ENCODE results near the gene YIPF2.
A peak's percentile ranks its signal among the peaks of the same experiment; 100 is the strongest.

The YIPF2 gene

DNA sequence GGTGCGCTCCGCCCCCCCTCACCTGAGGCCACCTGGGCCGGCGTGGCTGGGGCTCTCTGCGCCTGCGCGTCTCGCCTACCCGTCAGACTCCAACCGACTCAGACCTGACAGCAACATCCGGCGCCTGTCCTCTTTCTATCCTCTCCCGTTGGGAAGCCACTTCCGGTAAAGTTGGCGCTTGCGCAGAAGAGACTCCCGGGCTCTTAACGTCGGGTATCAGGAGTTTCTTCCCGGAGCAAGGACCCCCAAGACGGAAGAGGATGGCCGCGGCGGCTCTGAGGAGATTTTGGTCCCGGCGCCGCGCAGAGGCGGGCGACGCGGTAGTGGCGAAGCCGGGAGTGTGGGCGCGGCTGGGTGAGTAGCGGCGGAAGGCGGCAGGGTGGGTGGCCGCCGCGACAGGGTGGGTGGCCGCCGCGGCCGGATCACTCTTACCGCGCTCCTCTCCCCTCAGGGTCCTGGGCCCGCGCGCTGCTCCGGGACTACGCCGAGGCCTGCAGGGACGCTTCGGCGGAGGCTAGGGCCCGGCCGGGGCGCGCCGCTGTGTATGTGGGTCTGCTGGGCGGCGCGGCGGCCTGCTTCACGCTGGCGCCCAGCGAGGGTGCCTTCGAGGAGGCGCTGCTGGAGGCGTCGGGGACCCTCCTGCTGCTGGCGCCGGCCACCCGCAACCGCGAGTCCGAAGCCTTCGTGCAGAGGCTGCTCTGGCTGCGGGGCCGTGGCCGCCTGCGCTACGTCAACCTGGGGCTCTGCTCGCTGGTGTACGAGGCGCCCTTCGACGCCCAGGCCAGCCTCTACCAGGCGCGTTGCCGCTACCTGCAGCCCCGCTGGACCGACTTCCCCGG is at the start of gene YIPF2, which contains the start of gene TIMM29:
YIPF2 (minus strand) TSS at position 77 of the 839 bp plus-strand sequence. CDS start 229 bp downstream, outside the sequence.
TIMM29 (plus strand) TSS at position 249 of the 839 bp plus-strand sequence; CDS start at position 261, 12 bp downstream.
- no peaks in the 10 kb centered on the region for H3K9me3 Mint-ChIP-seq
- H3K27ac Mint-ChIP-seq, result peak within 1 kb of the TSS; percentile 90
- DNase-seq, result peak; percentile 97
- no peaks in the 10 kb centered on the region for H3K27me3 Mint-ChIP-seq
- H3K36me3 Mint-ChIP-seq, result peaks cover 18% of the 10 kb centered on the region
- peak within 1 kb of the TSS; percentile 96 for H3K4me3 Mint-ChIP-seq
- CTCF ChIA-PET, result interaction anchor here (0.6 to 1.7 kb wide), 3 partner anchors 8 to 1052 kb away, joined by 3 to 5 read pairs (median 3); no protein-coding TSS in a partner anchor
- peaks cover 33% of the 10 kb centered on the region for H3K4me1 Mint-ChIP-seq

- Mint-ChIP-seq H3K27me3 (no peaks in the 10 kb centered on the region), H3K36me3 (peaks cover 1% of the 10 kb centered on the region), H3K4me1 (peaks cover 26% of the 10 kb centered on the region), H3K4me3 (no peak overlapping the region), H3K9me3 (no peaks in the 10 kb centered on the region), H3K27ac (no peak overlapping the region)
- no peak for DNase-seq
- CTCF ChIA-PET, result no interaction called here
Observed at GRCh38 chr19:10977742-10978092, 49.3 kb upstream of the YIPF2 start.

GRCh38 chr19:10976131-10976892 is 47.9 kb upstream of the YIPF2 start:
- peaks cover 26% of the 10 kb centered on the region for H3K4me1 Mint-ChIP-seq
- no peak for DNase-seq
- H3K4me3 Mint-ChIP-seq, result no peak overlapping the region
- no peaks in the 10 kb centered on the region for H3K27me3 Mint-ChIP-seq
- no peak overlapping the region for H3K27ac Mint-ChIP-seq
- H3K36me3 Mint-ChIP-seq, result peaks cover 1% of the 10 kb centered on the region
- CTCF ChIA-PET, result no interaction called here
- H3K9me3 Mint-ChIP-seq, result no peaks in the 10 kb centered on the region

DNA sequence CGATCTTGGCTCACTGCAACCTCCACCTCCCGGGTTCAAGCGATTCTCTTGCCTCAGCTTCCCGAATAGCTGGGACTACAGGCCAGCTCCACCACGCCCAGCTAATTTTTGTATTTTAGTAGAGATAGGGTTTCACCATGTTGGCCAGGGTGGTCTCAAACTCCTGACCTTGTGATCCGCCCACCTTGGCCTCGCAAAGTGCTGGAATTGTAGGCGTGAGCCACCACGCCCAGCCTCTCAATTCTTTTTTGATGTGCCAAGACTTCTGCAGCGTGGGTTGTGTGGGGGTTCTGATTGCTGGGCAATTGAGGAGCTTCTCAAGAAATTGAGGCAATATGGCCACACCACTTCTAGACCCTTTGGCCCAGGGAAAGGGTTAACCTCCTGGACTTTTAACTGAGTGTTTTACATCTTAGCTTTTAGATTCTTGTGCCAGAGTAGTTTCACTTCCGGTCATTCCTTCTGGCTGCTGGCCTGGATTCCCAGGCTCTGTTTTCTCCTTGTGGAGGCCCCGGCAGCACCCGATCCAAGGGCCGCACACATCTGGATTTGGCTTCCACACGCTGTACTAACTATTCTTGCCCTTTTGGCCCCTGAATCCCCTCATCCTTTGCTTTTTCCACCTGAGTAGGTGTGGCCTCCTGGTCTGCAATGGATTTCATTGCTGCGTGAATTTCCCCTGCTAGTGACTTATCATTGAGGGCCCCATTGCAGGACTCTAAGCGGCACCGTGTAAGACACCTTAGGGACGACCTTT is 47.1 kb upstream of the YIPF2 start:
- H3K4me3 Mint-ChIP-seq, result no peak overlapping the region
- peaks cover 1% of the 10 kb centered on the region for H3K36me3 Mint-ChIP-seq
- H3K9me3 Mint-ChIP-seq, result no peaks in the 10 kb centered on the region
- no peaks in the 10 kb centered on the region for H3K27me3 Mint-ChIP-seq
- H3K4me1 Mint-ChIP-seq, result peaks cover 26% of the 10 kb centered on the region
- no peak overlapping the region for H3K27ac Mint-ChIP-seq
- CTCF ChIA-PET, result no interaction called here
- no peak for DNase-seq

GRCh38 chr19:10971107-10971726 is 42.8 kb upstream of the YIPF2 start:
- H3K9me3 Mint-ChIP-seq, result no peaks in the 10 kb centered on the region
- no peaks in the 10 kb centered on the region for H3K27me3 Mint-ChIP-seq
- H3K27ac Mint-ChIP-seq, result no peak overlapping the region
- H3K36me3 Mint-ChIP-seq, result peaks cover 1% of the 10 kb centered on the region
- peaks cover 28% of the 10 kb centered on the region for H3K4me1 Mint-ChIP-seq
- H3K4me3 Mint-ChIP-seq, result no peak overlapping the region
- no peak for DNase-seq
- CTCF ChIA-PET, result interaction anchor here (1.2 kb wide), 1 partner anchor 34 kb away, joined by 3 read pairs; no protein-coding TSS in a partner anchor

DNA sequence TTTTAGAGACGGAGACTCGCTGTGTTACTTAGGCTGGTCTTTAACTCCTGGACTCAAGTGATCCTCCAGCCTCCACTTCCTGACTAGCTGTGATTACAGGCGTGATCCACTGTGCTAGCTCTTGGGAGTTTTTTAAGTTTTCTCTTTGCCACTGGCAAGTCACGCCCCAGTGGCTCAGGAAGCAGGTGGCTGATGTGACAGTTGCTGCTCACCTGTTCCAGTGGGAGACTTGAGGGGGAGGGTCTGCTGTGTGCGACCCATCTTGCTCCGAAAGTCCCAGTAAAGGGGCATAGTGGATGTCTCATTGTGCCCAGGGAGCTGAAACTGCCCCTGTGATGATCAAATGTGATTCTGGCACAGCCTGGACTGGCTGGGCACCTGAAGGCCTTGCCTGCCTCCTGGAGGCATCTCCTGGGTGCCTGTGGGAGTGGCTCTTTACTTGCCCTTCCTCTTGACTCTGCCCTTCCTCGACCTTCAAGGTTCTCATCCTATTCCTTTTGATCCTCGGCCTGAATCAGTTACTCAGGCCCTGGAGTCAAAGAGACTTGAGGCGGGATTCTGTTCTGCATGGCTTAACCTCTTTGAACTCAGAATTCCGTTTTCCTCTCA is 40.2 kb upstream of the YIPF2 start:
- Mint-ChIP-seq H3K9me3 (no peaks in the 10 kb centered on the region), H3K36me3 (peaks cover 4% of the 10 kb centered on the region), H3K4me1 (peaks cover 36% of the 10 kb centered on the region), H3K27me3 (no peaks in the 10 kb centered on the region), H3K4me3 (no peak overlapping the region), H3K27ac (no peak overlapping the region)
- no peak for DNase-seq
- CTCF ChIA-PET, result no interaction called here

- Mint-ChIP-seq H3K9me3 (no peaks in the 10 kb centered on the region), H3K36me3 (peaks cover 5% of the 10 kb centered on the region), H3K27me3 (no peaks in the 10 kb centered on the region), H3K4me3 (no peak overlapping the region), H3K27ac (no peak overlapping the region), H3K4me1 (peaks cover 52% of the 10 kb centered on the region)
- DNase-seq, result no peak
- CTCF ChIA-PET, result interaction anchor here (0.6 to 2.2 kb wide), 2 partner anchors 25 to 163 kb away, joined by 3 to 7 read pairs; no protein-coding TSS in a partner anchor
Observed at GRCh38 chr19:10966809-10967208, 38.4 kb upstream of the YIPF2 start.

DNA sequence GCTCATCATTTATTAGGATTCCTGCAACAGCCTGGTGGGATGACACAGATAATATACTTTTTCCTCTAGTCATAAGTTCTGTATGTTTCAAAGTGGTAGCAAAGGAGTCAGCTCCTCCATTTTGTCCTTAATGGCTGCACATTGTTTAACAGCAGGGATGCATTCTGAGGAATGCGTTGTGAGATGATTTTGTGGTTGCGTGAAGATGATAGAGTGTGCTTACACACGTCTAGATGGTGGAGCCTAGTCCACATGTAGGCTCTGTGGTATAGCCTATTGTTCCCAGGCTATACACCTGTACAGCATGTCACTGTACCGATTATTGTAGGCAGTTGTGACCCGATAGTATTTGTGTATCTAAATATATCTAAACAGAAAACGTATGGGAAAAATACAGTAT is 37.0 kb upstream of the YIPF2 start:
- Mint-ChIP-seq H3K27ac (no peak overlapping the region), H3K36me3 (peaks cover 5% of the 10 kb centered on the region), H3K4me3 (no peak overlapping the region), H3K4me1 (peaks cover 55% of the 10 kb centered on the region), H3K9me3 (no peaks in the 10 kb centered on the region), H3K27me3 (no peaks in the 10 kb centered on the region)
- DNase-seq, result no peak
- CTCF ChIA-PET, result interaction anchor here (0.9 to 2.2 kb wide), 2 partner anchors 11 to 24 kb away, joined by 5 to 7 read pairs; no protein-coding TSS in a partner anchor

DNA sequence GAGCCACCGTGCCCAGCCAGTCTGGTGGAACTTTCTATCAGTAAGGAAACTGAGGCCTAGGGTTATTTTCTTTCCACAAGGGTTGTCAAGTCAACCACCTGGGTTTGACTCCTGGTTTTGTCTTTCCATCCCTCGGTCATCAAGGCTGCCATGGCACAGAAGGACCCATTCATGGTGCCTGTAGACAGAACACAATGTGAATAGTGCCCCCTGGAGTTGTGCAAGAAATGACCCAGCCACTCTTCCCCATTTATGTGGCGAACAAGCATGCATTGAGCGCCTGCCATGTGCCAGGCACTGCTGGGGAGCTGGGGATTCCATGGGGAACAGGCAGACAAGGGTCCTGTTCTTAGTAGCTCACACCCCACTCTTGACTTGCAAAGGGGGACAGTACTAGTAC is 36.5 kb upstream of the YIPF2 start:
- DNase-seq, result no peak
- no peaks in the 10 kb centered on the region for H3K27me3 Mint-ChIP-seq
- H3K27ac Mint-ChIP-seq, result no peak overlapping the region
- no peak overlapping the region for H3K4me3 Mint-ChIP-seq
- no peaks in the 10 kb centered on the region for H3K9me3 Mint-ChIP-seq
- peaks cover 5% of the 10 kb centered on the region for H3K36me3 Mint-ChIP-seq
- CTCF ChIA-PET, result interaction anchor here (0.9 kb wide), 1 partner anchor 10 kb away, joined by 5 read pairs; no protein-coding TSS in a partner anchor
- peaks cover 58% of the 10 kb centered on the region for H3K4me1 Mint-ChIP-seq

DNA sequence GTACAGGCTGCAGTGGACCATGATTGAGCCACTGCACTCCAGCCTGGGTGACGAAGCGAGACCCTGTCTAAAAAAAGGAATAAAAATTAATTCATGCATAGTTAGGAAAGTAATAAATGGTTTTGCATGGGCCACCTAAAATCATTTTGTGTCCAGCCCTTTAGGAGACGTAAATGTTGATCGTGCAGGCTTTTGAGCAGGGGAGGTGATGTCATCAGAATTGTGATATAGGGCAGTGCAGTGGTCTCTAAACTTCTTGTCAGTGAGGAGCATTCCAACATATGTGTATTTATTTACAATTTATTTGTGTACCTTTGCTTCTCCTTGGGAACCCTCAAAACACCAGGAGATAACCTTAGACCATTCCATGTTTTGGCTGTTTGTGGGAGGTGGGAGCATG is 35.4 kb upstream of the YIPF2 start:
- Mint-ChIP-seq H3K4me3 (peak overlapping the region; percentile 90), H3K36me3 (peaks cover 5% of the 10 kb centered on the region), H3K9me3 (no peaks in the 10 kb centered on the region), H3K27ac (peak overlapping the region; percentile 84), H3K27me3 (no peaks in the 10 kb centered on the region), H3K4me1 (peaks cover 59% of the 10 kb centered on the region)
- CTCF ChIA-PET, result interaction anchor here (0.6 kb wide), 1 partner anchor 23 kb away, joined by 4 read pairs; no protein-coding TSS in a partner anchor
- DNase-seq, result no peak

DNA sequence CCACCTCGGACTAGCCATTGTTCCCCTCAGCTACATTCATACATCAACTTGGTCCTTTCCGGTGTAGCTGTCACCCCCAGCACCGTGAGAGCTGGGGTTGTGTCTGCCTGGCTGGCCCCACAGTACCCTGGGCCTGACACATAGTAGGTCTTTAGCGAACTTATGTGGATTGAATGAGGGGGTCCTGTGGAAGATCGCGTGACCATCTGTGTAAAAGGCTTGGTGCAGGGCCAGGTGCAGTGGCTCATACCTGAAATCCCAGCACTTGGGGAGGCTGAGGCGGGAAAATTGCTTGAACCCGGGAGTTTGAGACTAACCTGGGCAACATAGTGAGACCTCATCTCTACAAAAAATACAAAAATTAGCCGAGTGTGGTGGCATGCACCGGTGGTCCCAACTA is 34.4 kb upstream of the YIPF2 start:
- CTCF ChIA-PET, result interaction anchor here (0.7 to 1.1 kb wide), 2 partner anchors 13 to 58 kb away, joined by 3 read pairs; no protein-coding TSS in a partner anchor
- H3K27ac Mint-ChIP-seq, result peak overlapping the region; percentile 84
- H3K36me3 Mint-ChIP-seq, result peaks cover 5% of the 10 kb centered on the region
- DNase-seq, result no peak
- no peaks in the 10 kb centered on the region for H3K27me3 Mint-ChIP-seq
- H3K4me1 Mint-ChIP-seq, result peaks cover 53% of the 10 kb centered on the region
- H3K9me3 Mint-ChIP-seq, result no peaks in the 10 kb centered on the region
- peak overlapping the region; percentile 90 for H3K4me3 Mint-ChIP-seq

GRCh38 chr19:10961073-10961860 is 32.8 kb upstream of the YIPF2 start:
- peak overlapping the region; percentile 89 for H3K27ac Mint-ChIP-seq
- no peak for DNase-seq
- CTCF ChIA-PET, result interaction anchor here (1.0 kb wide), 1 partner anchor 89 kb away, joined by 3 read pairs; no protein-coding TSS in a partner anchor
- peaks cover 50% of the 10 kb centered on the region for H3K4me1 Mint-ChIP-seq
- peak overlapping the region; percentile 90 for H3K4me3 Mint-ChIP-seq
- no peaks in the 10 kb centered on the region for H3K27me3 Mint-ChIP-seq
- peaks cover 5% of the 10 kb centered on the region for H3K36me3 Mint-ChIP-seq
- no peaks in the 10 kb centered on the region for H3K9me3 Mint-ChIP-seq
